Measurements from ENCODE around the gene PGBD4. TPM values are rescaled to one million over a fixed set of nuclear protein-coding genes. Genes with fewer than 3 reads are reported as not detected.

Gene PGBD4
- 2.0 and 2.6 TPM in 2 replicates for total RNA-seq

GRCh38 chr15:34101366-34102174, at the start of gene PGBD4, which contains the start of gene EMC7:
Gene PGBD4, plus strand, starts transcription at chr15:34102083. Its CDS starts 449 bp downstream, at chr15:34102532.
Gene EMC7, minus strand, starts transcription at chr15:34101862. Its CDS starts 23 bp downstream, at chr15:34101839.

Other genes with a start within 250 kb of the PGBD4 start
- 0.75 TPM in 1 of 2 replicates, not detected in the other for gene CHRM5, start 133.6 kb upstream of the PGBD4 start, total RNA-seq
- 28.9 and 37.0 TPM in 2 replicates for gene AVEN, start 62.9 kb upstream of the PGBD4 start, total RNA-seq
- gene EMC7, start 221 bp upstream of the PGBD4 start, total RNA-seq: 44.7 and 49.5 TPM in 2 replicates
- gene KATNBL1, start 108.0 kb downstream of the PGBD4 start, total RNA-seq: 64.0 and 79.2 TPM in 2 replicates
- 164 and 265 TPM in 2 replicates for gene EMC4, start 122.9 kb downstream of the PGBD4 start, total RNA-seq
- 25.0 and 29.5 TPM in 2 replicates for gene SLC12A6, start 235.7 kb downstream of the PGBD4 start, total RNA-seq
- 134 and 210 TPM in 2 replicates for gene NOP10, start 241.1 kb downstream of the PGBD4 start, total RNA-seq
- gene NUTM1, start 241.2 kb downstream of the PGBD4 start, total RNA-seq: not detected in 2 replicates

All from uterine smooth muscle cell (primary cell).